HepG2 (cell line): ENCODE results near the gene TMEM62. TPM values are rescaled to one million over a fixed set of nuclear protein-coding genes. Genes with fewer than 3 reads are reported as not detected.

Source experiments
- ATAC-seq: fragments of 200-7000 bp; cut with Tn5 transposase; 3 replicates; pipeline ENCODE4 v1.9.1; 2020; ENCODE audit warnings: mild to moderate bottlenecking, moderate library complexity
- BruUV-seq: library from RNA; stranded (reverse); fragments of 400-500 nt; replicated peaks from 2 replicates; lab custom pipeline; 2021; lab: Mats Ljungman, UMichigan
- CTCF ChIA-PET: fragments of 300-600 bp; formaldehyde crosslinking; extraction: SDS; loops from one replicate; lab custom pipeline; 2021; ENCODE audit warnings: low total read pairs, inconsistent platforms, low intra/inter-chr PET ratio; lab: Yijun Ruan, JAX
- POLR2A ChIA-PET: fragments of 350-600 bp; sonication (Branson Sonifier 250); formaldehyde crosslinking; loops from one replicate; lab custom pipeline; 2020; ENCODE audit warnings: antibody characterized with exemption, inconsistent platforms; lab: Yijun Ruan, JAX
- DNase-seq: peaks from one replicate; pipeline ENCODE4 v3.0.0-alpha.2; 2015; ENCODE audit warnings: low spot score
- FAIRE-seq: peaks from 3 replicates; lab custom pipeline; 2011; peaks lifted over from hg19 to GRCh38; lab: Jason Lieb, UNC
- H2AFZ ChIP-seq: one replicate; pipeline ENCODE4 v1.6.1; 2011; ENCODE audit warnings: low read length, inconsistent platforms
- H3K27ac ChIP-seq: fragments of 300-600 bp; 3 replicates; pipeline ENCODE4 v1.8.0; 2011; ENCODE audit warnings: mixed run types, mild to moderate bottlenecking, mixed read lengths, low read length, inconsistent platforms; ENCODE audit not compliant: insufficient read depth; ENCODE audit errors: extremely low read length
- H3K27me3 ChIP-seq, 2 experiments: fragments of 200-600 bp in 1 of 2; 2 replicates in 1 of 2; 3 replicates in 1 of 2; pipeline versions ENCODE4 v1.6.0 to v1.8.0; 2011; ENCODE audit warnings: low read length in 2 of 2, mild to moderate bottlenecking in 2 of 2, moderate library complexity in 2 of 2, inconsistent platforms in 1 of 2; ENCODE audit not compliant: insufficient read depth in 2 of 2, control insufficient read depth in 1 of 2
- H3K36me3 ChIP-seq, 2 experiments: fragments of 200-600 bp in 1 of 2; replicated peaks in 1 of 2; 2 replicates in 1 of 2; 3 replicates in 1 of 2; pipeline versions ENCODE4 v1.5.1 to v1.8.0; 2011; ENCODE audit warnings: low read length in 2 of 2, inconsistent platforms in 1 of 2; ENCODE audit not compliant: insufficient read depth in 2 of 2, control insufficient read depth in 1 of 2
- H3K4me1 ChIP-seq: 2 replicates; pipeline ENCODE4 v1.5.1; 2012; ENCODE audit warnings: low read length, inconsistent platforms; ENCODE audit not compliant: insufficient read depth
- H3K4me2 ChIP-seq: 2 replicates; pipeline ENCODE4 v1.6.0; 2011; ENCODE audit warnings: low read depth, low read length, inconsistent platforms
- H3K4me3 ChIP-seq, 3 experiments: fragments of 200-600 bp in 1 of 3; sonication (generic), shearing (Covaris generic) in 1 of 3; replicated peaks in 1 of 3; 2 replicates each; pipeline ENCODE4 v1.5.1; 2011 to 2016; ENCODE audit warnings: low read length in 3 of 3, inconsistent platforms in 2 of 3, low read depth in 2 of 3, mild to moderate bottlenecking in 2 of 3, control low read depth in 1 of 3, mixed read lengths in 1 of 3; ENCODE audit not compliant: insufficient read depth in 1 of 3
- H3K79me2 ChIP-seq: one replicate; pipeline ENCODE4 v1.6.1; 2011; ENCODE audit warnings: low read length, inconsistent platforms; ENCODE audit not compliant: insufficient read depth
- H3K9ac ChIP-seq: 2 replicates; pipeline ENCODE4 v1.6.0; 2011; ENCODE audit warnings: mild to moderate bottlenecking, low read depth, low read length, inconsistent platforms; ENCODE audit not compliant: insufficient read depth
- H3K9me3 ChIP-seq: 2 replicates; pipeline ENCODE4 v1.5.1; 2012; ENCODE audit warnings: mild to moderate bottlenecking, low read length
- H4K20me1 ChIP-seq: 2 replicates; pipeline ENCODE4 v1.6.0; 2011; ENCODE audit warnings: inconsistent platforms, mild to moderate bottlenecking, low read length, moderate library complexity; ENCODE audit not compliant: insufficient read depth
- ARHGAP35 ChIP-seq: sonication (generic); formaldehyde crosslinking; IDR thresholded peaks from 2 replicates; pipeline ENCODE4 v1.9.0; 2022; ENCODE audit warnings: mild to moderate bottlenecking, inconsistent platforms, moderate library complexity, missing genetic modification reagents, borderline replicate concordance
- ATF7 ChIP-seq, 2 experiments: fragments of 450-650 bp in 1 of 2; sonication (generic) in 1 of 2; formaldehyde crosslinking in 1 of 2; IDR thresholded peaks; 2 replicates each; pipeline versions ENCODE4 v1.4.0 to v1.6.1; 2016 to 2020; ENCODE audit warnings: antibody characterized with exemption in 1 of 2, mild to moderate bottlenecking in 1 of 2, missing genetic modification reagents in 1 of 2
- EHMT2 ChIP-seq: fragments of 200-600 bp; sonication (generic); IDR thresholded peaks from 2 replicates; pipeline ENCODE4 v1.7.0; 2017; ENCODE audit warnings: antibody characterized with exemption, low read depth, low read length, borderline replicate concordance
- GTF2F1 ChIP-seq: fragments of 150-350 bp; IDR thresholded peaks from 2 replicates; pipeline ENCODE4 v1.6.1; 2014; ENCODE audit warnings: low read length
- HNRNPL ChIP-seq: fragments of 200-400 bp; formaldehyde crosslinking; IDR thresholded peaks from 2 replicates; pipeline ENCODE4 v1.6.1; 2017; ENCODE audit warnings: mild to moderate bottlenecking, low read depth, low read length
- KLF6 ChIP-seq: IDR thresholded peaks from 2 replicates; pipeline ENCODE4 v1.8.0; 2016; ENCODE audit warnings: missing biosample characterization, missing genetic modification reagents
- NR1H2 ChIP-seq: sonication (generic); formaldehyde crosslinking; IDR thresholded peaks from 2 replicates; pipeline ENCODE4 v1.8.1; 2022; ENCODE audit warnings: low read depth, missing genetic modification reagents, borderline replicate concordance
- SP4 ChIP-seq: sonication (generic); formaldehyde crosslinking; IDR thresholded peaks from 2 replicates; pipeline ENCODE4 v1.8.1; 2023; ENCODE audit warnings: mild to moderate bottlenecking, missing genetic modification reagents
- ZIK1 ChIP-seq: sonication (generic); formaldehyde crosslinking; IDR thresholded peaks from 2 replicates; pipeline ENCODE4 v1.5.0; 2020; ENCODE audit warnings: mild to moderate bottlenecking, low read depth, missing genetic modification reagents, borderline replicate concordance
- ZNF468 ChIP-seq: sonication (generic); formaldehyde crosslinking; IDR thresholded peaks from 2 replicates; pipeline ENCODE4 v1.8.0; 2022; ENCODE audit warnings: mild to moderate bottlenecking, moderate library complexity, missing genetic modification reagents
- WGBS: methylation state at CpG from one replicate; pipeline ENCODE4 v1.1.6; 2017; ENCODE audit warnings: low lambda C conversion rate; 5-methylcytosine and 5-hydroxymethylcytosine counted together
- in situ Hi-C: cut with HindIII; loops from 2 replicates; pipeline ENCODE4 v1.10.0; 2017; ENCODE audit warnings: low pct_unique_long_range_greater_than_20kb; ENCODE audit not compliant: extremely low pct_ligation_motif_present
- intact Hi-C: fragments of 100-400 bp; cut with micrococcal nuclease; formaldehyde crosslinking; loops from one replicate; pipeline ENCODE4 v1.10.0; 2022; ENCODE audit not compliant: unreplicated experiment
- polyA plus RNA-seq, 8 experiments: library from polyadenylated mRNA; depleted of rRNA in 3 of 8; stranded (reverse) in 7 of 8; unstranded in 1 of 8; fragments of >200 nt; fragmentation: Illumina TruSeq in 4 of 8; extraction: Trizol in 4 of 8; gene quantifications; 2 replicates each; pipeline versions ENCODE4 v1.2.1 to v1.2.3, GENCODE V29; 2011 to 2016; ENCODE audit warnings: low read depth in 4 of 8, missing spikeins in 1 of 8, mixed read lengths in 1 of 8; ENCODE audit not compliant: insufficient read depth in 1 of 8
- total RNA-seq, 5 experiments: library from RNA; depleted of rRNA; stranded (reverse); fragments of >200 nt; fragmentation: Illumina TruSeq; extraction: Trizol; gene quantifications; 2 replicates each; pipeline ENCODE4 v1.2.3, GENCODE V29; 2016; ENCODE audit warnings: low read depth in 1 of 5

Gene TMEM62
- total and polyA plus RNA-seq, 2 of the 13 experiments (the other 11 are each of a cell fraction or from before 2014, with no cell fraction given) = 14.2 to 20.9 TPM

- 90% methylated on average over 2 of the region's 2 CpGs for WGBS
- Histone ChIP-seq H3K4me2 (no peak overlapping the region), H3K9ac (no peak overlapping the region), H2AFZ (no peak overlapping the region), H3K79me2 (no peaks in the 10 kb centered on the region), H3K4me1 (peaks cover 10% of the 10 kb centered on the region), H3K9me3 (no peaks in the 10 kb centered on the region), H3K36me3 (peaks cover 6 to 34% of the 10 kb centered on the region in 2 experiments; a peak in 4 of 5 replicates), H3K4me3 (no peak overlapping the region), H4K20me1 (no peaks in the 10 kb centered on the region), H3K27ac (no peak overlapping the region), H3K27me3 (no peaks in the 10 kb centered on the region)
- no peak for FAIRE-seq
- in situ Hi-C loops = no loop called here
- no peak for ATAC-seq
- CTCF ChIA-PET = no interaction called here
- DNase-seq = no peak
- intact Hi-C loops = loop anchor here (5.0 kb wide), 1 partner anchor 82 kb away; the partner anchor contains the start of gene UBR1
- BruUV-seq = TSS peak; percentile 9
- POLR2A ChIA-PET = no interaction called here
- TF ChIP-seq HNRNPL (no peak), ATF7 (IDR thresholded peaks at IDR 0.05) (no peak), ATF7 (CRISPR knock-in tag; IDR thresholded peaks at IDR 0.05) (no peak), SP4 (no peak), ZNF468 (no peak), NR1H2 (CRISPR knock-in tag) (no peak), ARHGAP35 (CRISPR knock-in tag) (no peak), EHMT2 (no peak), GTF2F1 (no peak)
These were observed 55.9 kb downstream of the TMEM62 start for GRCh38 chr15:43189296-43189695.

- 89% methylated on average over 1 of the region's 1 CpG for WGBS
- no peak overlapping the region for H3K4me2 ChIP-seq
- no peaks in the 10 kb centered on the region for H4K20me1 ChIP-seq
- H3K27ac ChIP-seq = no peak overlapping the region
- ATAC-seq (no peak), DNase-seq (no peak), FAIRE-seq (no peak)
- H3K4me1 ChIP-seq = peaks cover 10% of the 10 kb centered on the region
- H3K9ac ChIP-seq = no peak overlapping the region
- no peaks in the 10 kb centered on the region for H3K79me2 ChIP-seq
- H2AFZ ChIP-seq = no peak overlapping the region
- BruUV-seq = no TSS peak
- CTCF ChIA-PET = no interaction called here
- in situ Hi-C loops (no loop called here), intact Hi-C loops (no loop called here)
- no peak overlapping the region for H3K4me3 ChIP-seq
- TF ChIP-seq ZIK1 (CRISPR knock-in tag) (no peak), KLF6 (CRISPR knock-in tag) (no peak)
- TF ChIP-seq, all 625 proteins: peak for 0
- H3K36me3 ChIP-seq = peaks cover 6 to 38% of the 10 kb centered on the region in 2 experiments; a peak in 4 of 5 replicates
- POLR2A ChIA-PET = no interaction called here
- no peaks in the 10 kb centered on the region for H3K27me3 ChIP-seq
- no peaks in the 10 kb centered on the region for H3K9me3 ChIP-seq
These were observed 56.8 kb downstream of the TMEM62 start for GRCh38 chr15:43190178-43190577.
